NCI-H748 (cell line): Measurements from ENCODE around the gene BCL3.
"Not testable (repeated sequence)": the region's sequence is repeated elsewhere in the genome, so short reads cannot be mapped to it uniquely, and the experiment has no call there.

Experiments used
- DNase-seq: peaks from one replicate; lab custom pipeline; 2025; ENCODE audit not compliant: unreplicated experiment; lab: John Stamatoyannopoulos, UW

The BCL3 gene

GRCh38 chr19:44720945-44721344 lies 27.6 kb upstream of the BCL3 start:
- no peak for DNase-seq

GRCh38 chr19:44721369-44721768 lies 27.1 kb upstream of the BCL3 start:
- DNase-seq, result not testable (repeated sequence)

DNA sequence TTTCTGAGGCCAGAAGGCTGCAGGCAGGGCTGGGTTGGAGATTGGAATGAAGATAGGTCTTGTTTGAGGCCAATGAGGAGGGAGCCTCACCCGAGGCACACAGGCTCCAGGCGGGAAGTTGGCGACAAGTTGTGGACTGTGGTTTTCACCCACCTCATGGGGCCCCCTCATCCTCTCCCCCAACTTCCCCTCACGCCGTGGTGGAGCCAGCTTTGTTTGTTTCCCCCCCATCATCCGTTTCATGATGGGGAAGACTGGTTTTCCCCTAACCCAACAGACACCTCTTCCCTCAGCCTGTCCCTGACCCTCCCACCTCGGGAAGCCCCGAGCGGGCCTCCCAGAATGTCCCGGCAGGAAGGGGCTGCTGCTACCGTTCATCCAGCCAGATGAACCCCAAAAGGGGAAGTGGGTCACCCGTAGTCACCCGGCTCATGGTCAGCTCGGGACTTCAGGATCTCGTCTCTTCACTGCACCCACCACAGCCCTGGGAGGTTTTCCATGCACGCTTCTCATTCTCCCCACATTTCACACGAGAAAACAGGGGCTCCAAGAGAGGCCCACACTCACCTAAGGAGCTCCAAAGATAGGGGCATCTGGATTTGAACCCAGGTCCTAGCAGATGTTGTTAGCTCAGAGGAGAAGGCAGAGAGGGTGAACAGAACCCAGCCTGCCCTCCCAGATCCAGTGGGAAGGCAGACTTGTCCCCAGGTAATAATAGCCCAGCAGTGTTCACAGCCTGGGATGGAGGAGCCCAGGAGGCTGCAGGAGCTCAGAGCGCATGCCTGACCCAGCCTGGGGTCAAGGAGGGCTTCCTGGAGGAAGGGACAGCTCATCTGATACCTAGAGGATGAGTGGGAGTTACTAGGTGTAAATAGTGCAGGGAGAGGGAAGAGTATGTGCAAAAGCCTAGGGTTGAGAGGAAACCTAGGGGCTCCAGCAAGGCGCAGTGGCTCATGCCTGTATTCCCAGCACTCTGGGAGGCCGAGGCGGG lies 26.1 kb upstream of the BCL3 start:
- no peak for DNase-seq

DNA sequence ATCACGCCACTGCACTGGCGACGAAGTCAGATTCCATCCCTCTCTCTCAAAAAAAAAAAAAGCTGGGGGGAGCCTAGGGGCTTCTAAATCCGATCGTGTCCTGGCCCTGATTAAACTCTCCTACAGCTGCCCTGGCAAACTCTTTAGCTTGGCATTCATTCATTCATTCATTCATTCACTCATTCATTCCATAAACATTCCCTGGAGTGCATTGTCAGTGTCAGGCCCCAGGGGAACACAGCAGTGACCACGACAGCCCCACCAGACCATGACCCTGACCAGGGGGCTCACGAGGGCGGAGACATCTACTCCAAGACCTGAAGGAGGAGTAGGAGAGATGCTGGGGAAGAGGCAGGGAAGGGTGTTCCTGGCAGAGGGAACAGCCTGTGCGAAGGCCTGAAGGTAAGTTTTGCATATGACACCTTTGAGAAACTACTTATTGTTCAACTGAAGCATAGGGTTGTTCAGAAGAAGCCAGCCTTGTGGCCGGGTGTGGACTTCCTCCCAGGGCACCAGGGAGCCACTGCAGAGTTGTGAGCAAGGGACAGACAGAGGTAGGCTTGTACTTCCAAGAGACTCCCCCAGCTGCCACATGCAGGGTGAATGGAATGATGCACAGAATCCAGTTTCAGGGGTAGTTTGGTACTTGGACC lies 25.1 kb upstream of the BCL3 start:
- no peak for DNase-seq

DNA sequence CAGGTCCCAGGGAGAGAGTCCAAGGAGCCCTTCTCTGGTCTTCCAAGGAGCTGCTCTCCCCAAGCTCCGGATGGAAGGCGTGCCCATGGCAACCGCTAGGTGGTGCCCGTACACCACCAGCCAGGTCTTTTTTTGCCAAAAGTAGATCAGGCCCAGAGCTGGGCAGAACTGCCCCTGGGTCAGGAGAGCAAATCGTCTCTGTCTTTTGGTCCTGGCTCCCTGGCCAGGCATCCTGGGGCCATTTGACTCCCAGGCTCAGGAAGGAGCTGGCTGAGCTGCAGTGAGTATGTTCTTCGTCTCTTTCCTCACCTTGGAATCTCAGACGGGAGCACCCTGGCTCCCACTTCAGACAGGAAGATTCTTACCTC lies 24.6 kb upstream of the BCL3 start:
- peak; percentile 70 for DNase-seq

GRCh38 chr19:44725251-44725650 lies 23.3 kb upstream of the BCL3 start:
- DNase-seq, result no peak

DNA sequence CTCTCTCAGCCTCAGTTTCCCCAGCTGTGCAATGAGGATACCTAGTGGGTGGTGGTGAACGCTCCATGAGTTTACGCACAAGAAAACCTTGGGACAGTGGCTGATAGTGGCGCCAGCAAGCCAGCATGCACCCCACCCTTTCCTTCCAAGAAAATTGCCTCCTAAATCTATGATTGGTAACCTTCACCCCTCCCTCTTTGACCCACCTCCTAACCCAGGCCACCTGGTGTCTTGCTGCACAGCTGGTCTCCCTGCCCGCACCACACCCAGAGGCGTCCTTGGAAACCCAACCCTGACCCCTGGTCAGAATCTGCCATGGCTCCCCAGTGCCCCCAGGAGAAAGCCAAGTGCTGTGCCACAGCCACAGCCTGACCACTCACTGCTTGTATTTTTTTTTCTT lies 22.8 kb upstream of the BCL3 start:
- no peak for DNase-seq

DNA sequence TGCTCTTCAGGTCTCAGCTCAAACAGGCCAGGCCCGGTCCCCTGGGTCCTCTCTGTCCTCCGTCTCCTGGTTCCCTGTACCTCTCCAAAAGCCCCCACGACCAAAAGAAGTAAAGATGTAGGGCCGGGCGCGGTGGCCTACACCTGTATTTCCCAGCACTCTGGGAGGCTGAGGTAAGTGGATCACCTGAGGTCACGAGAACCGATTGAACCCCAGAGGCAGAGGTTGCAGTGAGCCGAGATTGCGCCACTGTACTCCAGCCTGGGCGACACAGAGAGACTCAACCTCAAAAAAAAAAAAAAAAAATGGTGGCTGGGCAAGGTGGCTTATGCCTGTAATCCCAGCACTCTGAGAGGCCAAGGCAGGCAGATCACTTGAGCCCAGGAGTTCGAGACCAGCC lies 22.0 kb upstream of the BCL3 start:
- no peak for DNase-seq

- DNase-seq, result no peak
Measured at GRCh38 chr19:44728178-44728577, 20.3 kb upstream of the BCL3 start.

- DNase-seq, result no peak
Measured at GRCh38 chr19:44729516-44730033, 18.9 kb upstream of the BCL3 start.

- no peak for DNase-seq
Measured at GRCh38 chr19:44731081-44731480, 17.4 kb upstream of the BCL3 start.

DNA sequence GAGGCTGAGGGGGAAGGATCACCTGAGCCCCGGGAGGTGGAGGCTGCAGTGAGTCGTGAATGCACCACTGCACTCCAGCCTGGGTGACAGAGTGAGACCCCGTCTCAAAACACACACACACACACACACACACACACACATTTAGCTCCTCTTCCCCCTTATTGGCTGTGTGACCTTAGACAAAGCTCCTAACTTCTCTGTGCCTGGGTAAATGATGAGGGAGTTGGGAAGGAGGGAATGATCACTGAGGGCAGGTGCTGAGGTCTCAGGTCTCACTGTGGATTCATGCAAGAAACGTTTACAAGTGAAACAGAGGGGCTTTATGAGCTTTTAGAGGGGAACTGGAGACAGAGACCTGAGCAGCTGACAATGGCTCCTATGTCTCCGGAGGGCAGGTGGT lies 16.9 kb upstream of the BCL3 start:
- no peak for DNase-seq

DNA sequence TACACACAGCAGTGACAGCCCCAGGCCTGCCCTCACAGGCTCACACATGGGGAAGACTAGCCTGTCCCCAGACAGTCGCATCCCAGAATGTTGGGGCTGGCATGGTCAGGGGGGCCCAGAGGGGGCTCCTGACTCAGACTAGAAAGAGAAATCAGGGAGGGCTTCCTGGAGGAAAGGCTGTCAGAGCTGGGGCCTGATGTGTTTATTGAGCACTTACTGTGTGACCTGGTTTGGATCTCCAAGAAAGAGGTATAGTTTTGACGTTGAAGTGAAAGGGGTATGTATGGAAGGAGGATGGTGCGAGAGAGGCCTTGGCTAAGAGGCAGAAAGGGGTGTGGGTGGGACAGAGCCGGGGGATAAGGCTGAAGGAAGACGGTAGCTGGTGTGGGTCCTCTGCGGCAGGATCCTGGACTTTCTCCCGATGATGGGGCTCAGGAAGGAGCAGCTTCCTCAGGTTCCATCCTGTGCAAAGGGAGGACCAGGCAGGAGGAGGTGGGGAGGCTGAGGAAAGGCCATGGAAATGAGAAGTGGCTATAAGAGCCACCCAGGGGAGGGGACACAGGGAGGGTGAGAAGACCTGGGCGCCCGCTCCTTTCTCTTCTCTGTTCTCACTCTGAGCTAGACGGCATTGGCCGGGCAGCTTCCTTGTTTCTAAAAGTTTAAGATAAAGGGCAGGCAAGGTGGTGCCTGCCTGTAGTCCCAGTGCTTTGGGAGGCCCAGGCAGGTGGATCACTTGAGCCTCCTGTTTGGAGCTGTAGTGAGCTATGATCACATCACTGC lies 16.1 kb upstream of the BCL3 start:
- no peak for DNase-seq

DNA sequence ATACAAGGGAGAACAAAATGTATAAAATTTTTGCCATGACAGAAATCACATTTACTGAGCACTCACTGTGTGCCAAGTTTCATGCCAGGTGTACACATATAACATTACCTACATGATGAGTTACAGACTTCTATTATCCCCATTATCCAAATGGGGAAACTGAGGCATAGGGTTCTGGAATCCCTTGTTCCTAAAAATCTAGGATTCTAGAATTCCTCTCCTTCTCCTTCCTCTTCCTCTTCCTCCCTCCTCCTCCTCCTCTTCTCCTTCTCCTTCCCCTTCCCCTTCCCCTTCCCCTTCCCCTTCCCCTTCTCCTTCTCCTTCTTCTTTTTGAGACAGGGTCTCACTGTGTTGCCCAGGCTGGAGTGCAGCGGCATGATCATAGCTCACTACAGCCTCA lies 14.2 kb upstream of the BCL3 start:
- no peak for DNase-seq

DNA sequence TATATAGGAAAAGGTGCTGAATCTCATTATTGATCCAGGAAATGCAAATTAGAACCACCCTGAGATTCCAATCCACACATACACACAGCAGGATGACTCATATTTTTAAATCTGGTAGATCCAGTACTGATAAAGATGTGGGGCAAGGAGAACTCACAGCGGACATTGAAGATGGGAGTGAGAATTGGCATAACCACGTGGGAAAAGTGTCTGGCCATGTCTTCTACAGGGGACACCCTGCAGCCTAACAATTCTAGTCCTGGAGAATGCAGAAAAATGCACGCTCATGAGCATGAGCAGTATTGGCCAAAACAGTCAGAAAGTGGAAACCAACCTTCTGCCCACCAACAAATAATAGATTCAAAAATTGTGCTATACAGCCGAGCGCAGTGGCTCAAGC lies 13.5 kb upstream of the BCL3 start:
- no peak for DNase-seq

DNA sequence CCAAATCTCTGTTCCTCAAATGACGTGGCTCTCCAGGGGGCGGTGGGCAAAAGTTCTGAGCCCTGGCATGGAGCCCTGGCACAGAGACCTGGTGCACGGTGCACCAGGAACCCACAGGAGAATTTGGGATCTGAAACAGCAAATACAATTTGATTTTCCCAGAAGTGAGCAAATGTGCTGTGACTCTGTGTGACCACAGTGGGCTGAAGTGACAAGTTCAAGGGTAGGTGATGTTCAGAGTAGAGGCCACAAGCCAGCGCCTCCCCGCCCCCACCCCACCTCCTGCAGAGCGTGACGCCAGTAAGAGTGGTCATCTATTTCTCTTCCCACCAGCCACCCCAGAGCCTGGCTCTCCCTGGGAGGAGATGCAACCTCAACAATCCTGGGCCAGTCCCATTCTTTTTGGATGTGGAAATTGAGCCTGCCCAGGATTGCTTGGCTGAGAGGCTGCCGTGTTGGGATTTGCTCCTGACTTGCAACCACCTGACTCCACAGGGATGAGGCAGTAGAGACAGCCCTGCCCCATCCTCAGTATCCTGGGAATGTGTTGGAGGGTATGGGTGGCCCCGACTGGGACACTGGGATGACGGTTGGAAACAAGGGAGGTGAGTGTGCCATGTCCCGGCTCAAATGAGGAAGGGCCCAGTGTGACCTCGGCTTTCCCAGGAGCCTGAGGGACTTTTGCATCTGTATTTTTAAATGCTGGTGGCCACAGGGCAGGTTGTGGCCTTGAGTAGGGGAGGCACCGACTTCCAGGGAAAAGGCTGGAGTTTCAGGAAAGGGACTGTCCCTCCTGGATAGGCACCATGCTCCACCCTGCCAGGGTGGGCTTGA lies 11.1 kb upstream of the BCL3 start:
- no peak for DNase-seq

- no peak for DNase-seq
Measured at GRCh38 chr19:44738136-44738535, 10.4 kb upstream of the BCL3 start.

- no peak for DNase-seq
Measured at GRCh38 chr19:44738603-44739558, 9.6 kb upstream of the BCL3 start.

GRCh38 chr19:44740351-44740824 lies 8.1 kb upstream of the BCL3 start:
- DNase-seq, result no peak
